Fibroblast of skin of right biceps (primary cell): ENCODE results near the gene CDX2.

Experiments
- DNase-seq: peaks from one replicate; pipeline ENCODE4 v3.0.0-alpha.2; 2013

The CDX2 gene

GRCh38 chr13:27915301-27916207 lies 53.6 kb downstream of the CDX2 start:
- no peak for DNase-seq

GRCh38 chr13:27913160-27913559 lies 56.0 kb downstream of the CDX2 start:
- DNase-seq: no peak

- no peak for DNase-seq
These were observed 57.6 kb downstream of the CDX2 start for GRCh38 chr13:27911521-27911920.
